Ishikawa (cell line): ENCODE measurements around the gene ARHGAP44.

Source experiments
- CEBPB ChIP-seq: IDR thresholded peaks from 2 replicates; pipeline ENCODE4 v1.6.1; 2012
- CREB1 ChIP-seq: IDR thresholded peaks from 2 replicates; pipeline ENCODE4 v1.6.1; 2012; ENCODE audit warnings: low read depth
- EGR1 ChIP-seq: IDR thresholded peaks from 2 replicates; pipeline ENCODE4 v1.6.1; 2012
- EP300 ChIP-seq: IDR thresholded peaks from 2 replicates; pipeline ENCODE4 v1.6.1; 2012; ENCODE audit warnings: borderline replicate concordance
- FOXM1 ChIP-seq: IDR thresholded peaks from 2 replicates; pipeline ENCODE4 v1.6.1; 2012; ENCODE audit warnings: low read depth, borderline replicate concordance
- MAX ChIP-seq: IDR thresholded peaks from 2 replicates; pipeline ENCODE4 v1.6.1; 2012
- NFIC ChIP-seq: IDR thresholded peaks from 2 replicates; pipeline ENCODE4 v1.6.1; 2012
- RAD21 ChIP-seq: IDR thresholded peaks from 2 replicates; pipeline ENCODE4 v1.6.1; 2012; ENCODE audit warnings: low read depth
- REST ChIP-seq: IDR thresholded peaks from 2 replicates; pipeline ENCODE4 v1.6.1; 2012; ENCODE audit warnings: low read depth, mild to moderate bottlenecking
- TAF1 ChIP-seq: IDR thresholded peaks from 2 replicates; pipeline ENCODE4 v1.6.1; 2012; ENCODE audit warnings: low read depth, mild to moderate bottlenecking
- TCF12 ChIP-seq: IDR thresholded peaks from 2 replicates; pipeline ENCODE4 v1.6.1; 2012; ENCODE audit warnings: low read depth
- TEAD4 ChIP-seq: IDR thresholded peaks from 2 replicates; pipeline ENCODE4 v1.6.1; 2012
- USF1 ChIP-seq: IDR thresholded peaks from 2 replicates; pipeline ENCODE4 v1.6.1; 2012
- YY1 ChIP-seq: IDR thresholded peaks from 2 replicates; pipeline ENCODE4 v1.6.1; 2012; ENCODE audit warnings: low read depth
- ZBTB7A ChIP-seq: IDR thresholded peaks from 2 replicates; pipeline ENCODE4 v1.6.1; 2012; ENCODE audit warnings: low read depth

The ARHGAP44 gene

GRCh38 chr17:12966413-12966812, 177.1 kb downstream of the ARHGAP44 start:
- no peak for TF ChIP-seq RAD21
- no peak for TF ChIP-seq EGR1
- TF ChIP-seq TEAD4 = no peak
- TF ChIP-seq FOXM1 = no peak
- no peak for TF ChIP-seq TAF1
- TF ChIP-seq TCF12 = no peak
- TF ChIP-seq YY1 = no peak
- no peak for TF ChIP-seq ZBTB7A
- no peak for TF ChIP-seq REST
- no peak for TF ChIP-seq MAX
- TF ChIP-seq CEBPB = no peak
- no peak for TF ChIP-seq NFIC
- TF ChIP-seq EP300 = no peak
- TF ChIP-seq USF1 = no peak
- no peak for TF ChIP-seq CREB1

GRCh38 chr17:12967962-12968361, 178.7 kb downstream of the ARHGAP44 start:
- TF ChIP-seq YY1 = no peak
- TF ChIP-seq ZBTB7A = no peak
- no peak for TF ChIP-seq TAF1
- no peak for TF ChIP-seq TCF12
- no peak for TF ChIP-seq USF1
- no peak for TF ChIP-seq NFIC
- no peak for TF ChIP-seq EGR1
- TF ChIP-seq CEBPB = no peak
- TF ChIP-seq TEAD4 = no peak
- TF ChIP-seq CREB1 = no peak
- no peak for TF ChIP-seq EP300
- TF ChIP-seq MAX = no peak
- no peak for TF ChIP-seq RAD21
- no peak for TF ChIP-seq FOXM1
- TF ChIP-seq REST = no peak

GRCh38 chr17:12973496-12974004, 184.3 kb downstream of the ARHGAP44 start:
- TF ChIP-seq EGR1 (no peak), NFIC (peak; percentile 52)

- TF ChIP-seq TAF1 = no peak
- no peak for TF ChIP-seq FOXM1
- no peak for TF ChIP-seq YY1
- no peak for TF ChIP-seq CREB1
- no peak for TF ChIP-seq EGR1
- no peak for TF ChIP-seq TCF12
- TF ChIP-seq ZBTB7A = peak; percentile 66; the same call in 1 of the 2 replicates
- no peak for TF ChIP-seq NFIC
Measured at GRCh38 chr17:12974005-12974531, 184.8 kb downstream of the ARHGAP44 start.

- TF ChIP-seq NFIC = no peak
- no peak for TF ChIP-seq USF1
- no peak for TF ChIP-seq TEAD4
- TF ChIP-seq REST = peak; percentile 52; the same call in 1 of the 2 replicates
- TF ChIP-seq MAX = no peak
Measured at GRCh38 chr17:12977008-12977751, 187.9 kb downstream of the ARHGAP44 start.
